HG03066 (cell line): ENCODE data around the gene NHSL2.
"Not testable (repeated sequence)": the region's sequence is repeated elsewhere in the genome, so short reads cannot be mapped to it uniquely, and the experiment has no call there.

ENCODE experiments used
- ATAC-seq: cut with Tn5 transposase; IDR thresholded peaks from one replicate; pipeline ENCODE4 v1.9.1; 2021; ENCODE audit warnings: low read depth; ENCODE audit not compliant: unreplicated experiment

NHSL2 gene

DNA sequence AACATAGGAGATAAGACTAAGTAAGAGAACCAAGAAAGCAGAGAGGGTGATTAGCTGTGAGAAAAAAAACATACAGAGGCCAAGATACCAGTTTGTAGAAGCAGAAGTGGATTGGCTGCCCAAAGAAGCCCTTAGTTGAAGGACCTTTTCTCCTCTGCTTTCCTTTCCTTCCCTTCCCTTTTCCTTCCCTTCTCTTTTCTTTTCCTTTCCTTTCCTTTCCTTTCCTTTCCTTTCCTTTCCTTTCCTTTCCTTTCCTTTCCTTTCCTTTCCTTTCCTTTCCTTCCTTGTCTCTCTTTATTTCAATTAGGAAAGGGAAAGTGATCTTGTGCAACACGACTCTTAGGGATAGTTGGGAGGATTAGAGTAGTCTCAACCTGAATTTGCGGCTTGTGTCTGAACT is 128.2 kb downstream of the NHSL2 start:
- no peak for ATAC-seq

DNA sequence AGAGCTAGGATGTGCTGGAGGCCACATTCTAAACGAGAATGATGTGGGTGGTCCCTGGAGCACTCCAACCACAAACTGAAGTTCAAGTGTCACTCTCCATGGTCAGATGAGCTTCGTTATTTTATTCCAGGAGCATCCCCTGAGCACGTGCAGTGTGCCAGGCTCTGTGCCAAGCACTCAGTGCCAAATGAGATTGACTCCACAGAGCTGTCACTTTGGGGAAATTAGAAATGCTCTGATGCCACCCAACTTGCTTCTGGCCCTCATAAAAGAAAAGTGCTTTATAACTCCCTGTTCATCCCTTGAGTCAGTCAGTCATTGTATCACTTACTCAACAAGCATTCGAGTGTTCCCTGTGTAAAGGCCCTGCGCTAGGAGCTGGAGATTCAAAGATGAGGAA is 129.9 kb downstream of the NHSL2 start:
- no peak for ATAC-seq

DNA sequence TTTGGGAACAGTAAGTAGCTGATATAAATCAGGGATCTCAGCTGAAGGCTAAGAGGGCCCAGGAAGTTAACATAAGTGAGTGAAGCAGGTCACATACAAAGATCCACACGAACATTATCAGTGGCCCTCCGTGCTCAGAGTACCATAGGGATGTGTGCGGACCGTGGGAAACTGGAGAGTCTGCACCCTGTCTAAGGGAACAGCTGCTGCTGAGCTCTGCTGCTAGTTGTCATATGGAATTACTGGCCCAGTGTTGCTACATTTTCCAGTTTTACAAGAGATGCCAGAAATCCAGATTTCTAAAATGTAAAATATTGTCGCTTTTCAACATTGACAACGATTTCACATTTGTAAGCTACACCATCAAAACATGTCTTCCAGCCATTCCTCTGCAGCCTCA is 130.5 kb downstream of the NHSL2 start:
- ATAC-seq = no peak

DNA sequence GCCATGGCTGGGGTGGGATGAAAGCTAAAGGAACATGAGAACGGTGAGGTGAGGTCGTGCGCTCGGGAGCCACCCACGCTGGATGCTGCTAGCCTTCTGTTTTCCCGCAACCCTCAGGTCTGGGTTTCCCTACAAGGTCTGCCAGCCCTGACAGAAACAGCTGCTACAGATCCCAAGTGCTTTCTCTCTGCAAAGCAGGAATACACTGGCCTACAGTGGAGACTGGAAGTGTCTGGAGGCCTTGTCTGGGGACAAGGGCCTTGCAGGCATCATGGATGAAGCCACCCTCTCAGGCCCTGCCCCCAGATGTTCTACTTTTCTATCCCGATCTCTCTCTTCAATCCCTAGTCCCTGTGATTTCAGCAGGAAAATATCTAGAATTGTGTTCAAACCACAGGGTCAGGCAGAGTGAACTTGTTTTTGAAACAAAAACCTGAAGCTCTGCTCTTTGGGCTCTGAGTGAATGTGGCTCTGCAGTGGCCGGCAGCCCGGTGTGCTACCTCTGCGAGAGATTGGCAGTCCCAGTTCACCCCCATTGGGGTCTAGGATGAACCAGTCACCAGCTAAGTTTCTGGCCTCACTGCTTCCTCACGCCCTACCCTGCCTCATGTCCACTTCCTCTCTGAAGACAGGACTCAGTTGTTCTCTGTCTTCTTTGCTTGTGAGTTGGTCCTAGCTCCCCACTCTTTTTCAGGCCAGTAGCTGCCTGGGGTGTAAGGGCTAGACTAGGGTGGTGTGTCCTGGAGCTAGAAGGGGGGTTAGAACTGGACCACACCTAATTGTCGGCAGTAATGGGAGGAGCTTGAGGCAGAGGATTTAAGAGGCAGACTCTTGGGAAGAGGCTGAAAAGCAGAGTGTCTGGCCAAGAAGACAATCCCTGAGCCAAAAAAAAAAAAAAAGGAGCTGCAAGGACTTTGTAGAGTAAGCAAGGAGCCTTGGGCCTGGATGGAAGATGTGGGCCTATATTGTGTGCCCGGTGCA is 131.5 kb downstream of the NHSL2 start:
- ATAC-seq = no peak

DNA sequence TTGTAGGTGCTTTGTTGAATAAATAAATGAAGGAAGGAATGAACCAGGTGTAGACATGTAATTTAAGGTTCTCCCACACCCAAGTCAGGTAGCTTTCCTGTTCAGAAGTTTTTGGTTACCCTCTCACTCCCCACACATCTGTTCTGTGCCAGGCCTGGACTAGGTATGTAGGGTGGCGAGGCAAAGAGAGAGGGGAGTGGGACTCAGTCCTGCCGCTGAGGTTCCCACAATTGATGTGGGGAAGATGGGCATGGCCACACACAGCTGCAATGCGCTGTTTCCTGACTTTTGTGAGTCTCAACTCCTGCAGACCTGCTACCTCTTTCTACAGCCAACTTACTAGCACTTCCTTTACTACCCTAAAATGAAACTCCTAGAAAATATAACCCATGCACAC is 132.2 kb downstream of the NHSL2 start:
- ATAC-seq = no peak

DNA sequence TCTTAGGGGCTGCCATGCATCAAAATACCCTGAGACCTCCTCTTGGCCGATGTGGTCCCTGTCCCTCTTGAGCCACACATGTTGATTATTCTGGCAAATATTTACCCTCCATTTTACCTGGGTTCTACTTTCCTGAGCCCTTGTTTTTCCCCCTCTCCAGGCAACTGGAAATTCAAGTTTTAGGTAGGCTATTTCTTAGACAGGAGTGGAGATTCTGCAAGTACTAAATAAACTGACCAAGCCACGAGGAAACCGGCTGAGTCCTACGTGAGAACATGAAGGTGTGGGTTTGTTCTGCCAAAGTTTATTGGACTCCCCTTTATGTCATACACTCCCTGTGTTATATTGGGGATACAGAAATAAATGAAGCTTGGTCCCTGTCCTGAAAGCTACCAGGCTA is 133.0 kb downstream of the NHSL2 start:
- ATAC-seq = no peak

DNA sequence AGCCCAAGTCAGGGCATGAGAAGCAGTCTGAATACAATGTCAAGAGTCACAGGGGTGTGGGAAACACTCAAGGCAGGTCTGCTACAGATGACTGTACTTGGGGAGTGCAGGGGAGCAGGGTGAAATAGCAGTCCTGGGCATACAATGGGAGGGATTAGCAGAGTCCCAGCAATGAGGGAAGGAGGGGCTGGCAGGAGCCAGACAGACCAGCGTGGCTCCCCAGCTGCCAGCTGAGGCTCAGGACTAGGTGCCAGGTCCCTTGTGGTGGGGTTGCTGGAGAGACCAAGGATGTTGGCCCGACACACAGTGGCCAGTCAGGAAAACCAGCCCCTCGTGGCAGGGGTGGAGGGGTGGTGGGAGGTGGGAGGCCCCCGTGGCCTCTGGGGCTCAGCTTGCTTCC is 134.5 kb downstream of the NHSL2 start:
- ATAC-seq = no peak

DNA sequence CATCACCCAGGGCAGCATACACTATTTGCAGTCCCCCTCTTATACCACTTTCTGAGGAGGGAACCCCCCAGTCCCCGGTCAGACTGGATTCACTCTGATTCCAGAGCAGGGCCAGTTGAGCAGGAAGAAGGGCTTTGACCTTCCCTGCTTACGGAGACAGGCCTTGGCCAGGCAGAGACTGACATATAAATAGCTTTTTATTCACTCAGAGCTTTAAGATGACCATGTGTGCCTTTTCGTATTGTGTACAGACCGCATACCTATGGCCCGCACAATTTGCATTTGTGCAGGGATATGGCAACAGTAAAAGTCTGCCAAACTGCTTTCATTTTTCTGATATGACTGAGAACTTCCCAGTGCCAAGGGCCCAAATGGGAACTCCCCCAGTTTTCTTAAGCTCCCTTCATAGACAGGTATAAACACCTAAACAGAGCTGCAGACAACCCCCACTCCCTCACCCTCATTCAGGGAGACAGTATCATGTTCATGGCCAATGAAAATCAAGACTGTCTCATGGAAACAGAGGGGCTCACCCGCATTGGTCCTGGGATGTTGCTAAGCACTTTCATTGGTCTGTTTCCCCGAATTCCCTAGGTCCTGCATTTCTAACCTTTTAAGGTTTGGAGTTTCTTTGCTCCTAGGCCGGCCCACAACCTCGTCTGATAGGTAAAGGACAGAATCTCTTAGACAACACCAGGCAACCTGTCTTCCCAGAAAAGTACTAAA is 135.1 kb downstream of the NHSL2 start:
- ATAC-seq = no peak

DNA sequence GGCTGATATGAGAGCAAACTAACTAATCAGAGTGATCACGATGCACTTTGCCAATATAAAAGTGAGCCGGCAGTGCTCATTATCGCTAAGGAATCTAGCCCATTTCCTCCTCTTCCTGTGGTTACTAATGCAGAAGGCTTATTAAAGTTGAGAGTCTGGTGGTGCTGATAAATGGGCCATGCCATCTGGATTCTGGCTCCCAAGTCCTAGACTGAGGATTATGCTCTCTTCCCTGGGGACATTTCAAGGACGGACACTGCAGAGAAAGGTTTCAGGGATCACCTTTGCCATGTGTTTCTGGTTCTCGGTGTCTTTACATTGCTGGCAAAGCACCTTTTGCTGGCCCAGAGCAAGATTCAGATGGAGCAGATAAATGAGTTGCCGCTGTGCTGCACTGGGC is 135.8 kb downstream of the NHSL2 start:
- ATAC-seq = no peak

DNA sequence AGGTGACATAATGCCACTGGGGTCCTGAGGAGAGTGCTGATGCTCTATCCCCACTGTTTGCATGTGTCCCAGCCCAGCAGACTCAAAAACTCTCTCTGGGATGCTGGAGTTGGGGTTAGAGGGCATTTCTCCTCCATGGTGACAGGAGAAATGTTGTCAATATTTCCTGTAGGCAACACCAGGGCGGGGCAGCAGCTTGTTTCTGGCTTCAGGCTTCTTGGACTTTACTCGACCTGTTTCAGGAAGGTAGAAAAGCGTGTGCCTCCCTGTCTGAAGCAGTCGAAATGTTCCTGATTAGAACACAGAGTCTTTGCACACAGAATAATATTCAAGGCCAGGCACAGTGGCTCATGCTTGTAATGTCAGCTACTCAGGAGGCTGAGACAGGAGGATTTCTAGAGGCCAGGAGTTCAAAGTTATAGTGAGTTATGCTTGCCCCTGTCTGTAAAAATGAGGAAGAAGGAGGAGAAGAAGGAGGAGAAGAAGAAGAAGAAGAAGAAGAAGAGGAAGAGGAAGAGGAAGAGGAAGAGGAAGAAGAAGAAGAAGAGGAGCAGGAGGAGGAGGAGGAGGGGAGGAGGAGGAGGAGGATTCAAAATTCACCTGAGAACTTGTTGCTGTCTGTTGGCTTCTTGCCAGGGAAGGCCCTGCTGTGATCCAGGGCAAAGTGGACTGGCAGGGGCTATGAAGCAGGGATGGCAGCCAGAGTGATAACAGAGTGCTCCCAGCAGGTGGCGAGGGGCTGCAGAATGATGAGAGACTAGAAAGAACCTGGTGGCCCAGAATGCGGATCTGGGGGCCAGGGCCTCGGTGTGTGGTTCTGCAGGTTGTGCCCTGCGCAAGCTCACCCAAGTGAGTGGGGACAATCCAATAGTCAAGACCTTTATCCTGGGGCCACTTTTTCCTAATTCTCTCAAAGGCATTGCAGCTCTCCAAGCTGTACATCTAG is 138.1 kb downstream of the NHSL2 start:
- no peak for ATAC-seq

DNA sequence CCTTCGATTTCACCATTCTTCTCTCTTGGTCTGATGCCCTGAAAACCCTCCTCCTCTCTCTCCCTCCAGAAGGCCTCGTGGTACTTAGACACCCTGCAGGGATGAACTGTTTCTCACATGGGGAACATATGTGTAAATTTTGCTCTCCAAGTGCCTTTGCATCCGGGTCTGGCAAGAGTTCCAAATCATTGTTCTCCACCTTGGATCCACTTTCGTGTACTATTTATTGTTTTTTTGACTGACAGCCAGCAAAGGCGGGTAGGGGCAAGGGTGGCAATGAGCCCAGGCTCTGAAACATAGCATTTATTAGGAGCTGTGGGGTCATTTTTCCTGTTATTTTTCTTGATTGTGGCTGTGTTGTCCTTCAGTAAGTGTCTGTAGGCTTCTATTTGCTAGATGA is 139.4 kb downstream of the NHSL2 start:
- ATAC-seq = no peak

DNA sequence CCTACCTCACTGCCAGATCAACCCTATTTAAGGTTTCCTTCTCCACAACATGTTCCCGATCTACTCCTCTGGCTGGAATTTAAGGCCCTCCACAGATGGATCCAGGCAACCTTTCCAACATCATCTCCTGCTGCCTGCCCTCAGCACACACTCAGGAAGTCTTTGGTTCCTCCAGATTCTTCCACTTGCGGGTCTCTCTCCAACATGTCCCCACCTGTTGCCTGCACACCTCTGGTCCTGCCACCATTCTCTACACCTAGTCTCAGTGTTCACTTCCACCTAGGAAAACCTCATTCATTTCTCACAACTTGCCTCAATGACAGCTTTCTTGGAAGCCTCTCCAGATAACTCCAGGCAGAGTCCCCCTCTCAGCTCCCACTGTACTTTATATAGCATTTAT is 140.9 kb downstream of the NHSL2 start:
- no peak for ATAC-seq

DNA sequence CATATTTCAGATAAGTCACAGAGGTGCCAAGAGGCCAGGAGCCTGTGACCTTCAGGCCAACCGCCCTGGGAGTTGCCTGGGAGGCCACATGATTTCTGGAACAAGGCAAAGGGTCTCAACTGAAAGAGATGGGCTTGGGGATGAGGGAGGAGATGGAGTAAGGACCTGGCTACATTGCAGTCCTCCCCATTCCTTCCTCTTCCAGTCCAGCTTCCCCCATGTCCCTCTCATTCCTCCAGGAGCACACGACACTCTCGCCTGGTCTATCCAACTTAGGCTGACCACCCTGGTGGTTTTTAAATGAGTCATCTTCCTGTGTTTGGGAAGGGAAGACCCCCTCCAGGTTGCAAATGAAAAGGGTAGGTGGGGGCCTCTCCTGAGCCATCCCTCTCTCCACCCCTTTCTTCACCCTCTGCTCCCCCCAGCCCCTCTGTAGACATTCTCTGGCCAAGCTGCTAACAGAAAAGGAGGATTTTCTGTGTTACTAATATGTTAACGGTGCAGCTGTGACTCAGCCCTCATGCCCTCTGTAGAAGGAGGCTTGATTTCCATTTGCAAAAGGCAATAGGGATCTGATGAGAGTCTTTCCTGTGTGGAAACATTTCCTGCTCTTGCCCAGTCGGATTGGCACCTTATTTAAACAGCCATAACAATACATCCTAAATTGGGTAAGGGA is 141.9 kb downstream of the NHSL2 start:
- ATAC-seq = no peak

DNA sequence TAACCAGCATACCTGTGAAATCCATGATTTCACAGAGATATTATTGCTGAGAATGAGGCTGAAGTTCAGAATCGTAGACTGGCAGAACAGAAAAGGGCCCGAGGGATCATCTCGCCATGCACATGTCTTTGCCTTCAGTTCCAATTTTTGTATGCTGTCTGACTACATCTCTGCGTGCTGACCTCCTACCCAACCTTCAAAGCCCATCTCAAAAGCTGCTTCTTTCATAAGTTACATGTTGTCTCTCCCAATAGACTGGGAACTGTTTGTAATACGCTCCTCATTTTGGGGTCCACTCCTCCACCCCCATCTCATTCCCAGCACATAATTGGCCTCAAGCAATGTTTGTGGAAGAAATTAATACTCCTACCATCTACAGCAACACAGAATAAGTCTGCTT is 142.9 kb downstream of the NHSL2 start:
- no peak for ATAC-seq

DNA sequence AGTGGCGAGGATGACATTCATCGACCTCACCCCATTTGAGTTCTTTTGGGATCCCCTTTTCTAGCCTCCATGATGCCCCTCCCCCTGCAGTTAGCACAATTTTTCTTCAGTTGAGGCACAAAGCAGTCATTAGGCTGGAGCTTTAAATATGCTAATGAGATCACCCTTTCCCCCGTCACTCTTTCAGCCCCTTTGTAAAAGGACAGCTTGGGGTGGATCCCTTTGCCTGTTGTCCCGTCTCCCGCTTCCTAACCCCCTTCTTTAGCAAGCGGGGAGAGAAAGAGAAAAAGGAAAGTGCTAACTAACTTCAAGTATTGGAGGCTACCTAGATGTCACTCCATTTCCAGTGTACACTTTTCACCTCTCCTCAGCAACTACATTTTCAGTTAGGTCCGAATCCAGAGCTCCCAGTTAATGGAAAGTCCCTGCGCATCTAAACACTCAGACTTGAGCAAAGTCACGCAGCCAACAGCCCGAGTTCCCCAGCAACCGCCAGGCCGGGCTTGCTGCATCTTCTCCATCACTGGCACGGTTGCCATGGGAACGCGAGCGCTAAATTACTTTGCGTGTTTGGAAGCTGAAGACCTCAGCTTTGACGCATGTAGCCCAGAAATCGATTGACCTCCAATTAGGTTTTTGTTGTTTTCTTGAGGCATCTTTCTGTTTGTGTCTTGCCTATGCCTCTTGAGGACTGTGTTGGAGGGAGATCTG is 144.3 kb downstream of the NHSL2 start:
- ATAC-seq = no peak

DNA sequence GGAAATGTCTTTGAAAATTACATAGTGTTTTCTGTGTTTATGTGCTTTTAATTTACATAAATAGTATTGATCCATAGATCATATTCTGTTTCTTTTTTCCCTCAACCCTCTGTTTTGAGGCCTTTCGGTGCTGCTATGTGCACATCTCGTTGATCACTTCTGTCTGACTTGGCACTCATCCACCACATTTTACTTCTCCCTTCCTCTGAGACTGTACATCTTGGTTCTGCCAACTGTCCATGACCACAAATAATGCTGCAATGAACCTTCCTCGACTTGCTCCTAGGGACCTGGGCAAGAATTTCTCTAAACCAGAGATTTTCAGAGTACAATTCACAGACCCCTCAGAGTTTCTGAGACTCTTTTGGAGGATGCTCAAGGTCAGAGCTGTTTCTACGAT is 146.7 kb downstream of the NHSL2 start:
- no peak for ATAC-seq

DNA sequence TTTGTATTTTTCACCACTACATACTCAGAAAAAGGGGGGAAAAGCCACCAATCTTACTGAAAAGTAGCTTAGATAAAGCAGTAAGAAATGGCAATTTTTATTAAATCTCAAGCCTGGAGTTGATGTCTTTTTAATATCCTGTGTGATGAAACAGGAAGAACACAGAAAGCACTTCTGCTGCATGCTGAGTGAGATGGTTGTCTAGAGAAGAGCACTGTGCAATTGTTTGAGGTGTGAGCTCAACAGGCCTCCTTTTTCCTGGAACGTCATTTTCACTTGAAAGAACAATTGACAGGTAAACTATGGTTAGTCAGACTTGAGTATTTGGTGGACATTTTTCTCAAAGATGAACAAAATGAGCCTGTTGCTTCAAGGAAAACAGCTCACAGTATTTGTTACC is 147.2 kb downstream of the NHSL2 start:
- no peak for ATAC-seq

DNA sequence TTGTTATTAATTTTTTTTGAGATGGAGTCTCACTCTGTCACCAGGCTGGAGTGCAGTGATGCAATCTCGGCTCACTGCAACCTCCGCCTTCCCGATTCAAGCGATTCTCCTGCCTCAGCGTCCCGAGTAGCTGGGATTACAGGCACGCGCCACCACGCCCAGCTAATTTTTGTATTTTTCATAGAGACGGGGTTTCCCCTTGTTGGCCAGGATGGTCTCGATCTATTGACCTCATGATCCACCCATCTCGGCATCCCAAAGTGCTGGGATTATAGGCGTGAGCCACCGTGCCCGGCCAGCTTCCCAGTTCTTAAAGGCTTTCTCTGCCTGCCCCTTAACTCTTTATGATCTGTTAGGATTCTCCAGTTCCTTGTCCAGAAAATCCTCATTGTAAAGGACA is 147.7 kb downstream of the NHSL2 start:
- ATAC-seq = not testable (repeated sequence)

DNA sequence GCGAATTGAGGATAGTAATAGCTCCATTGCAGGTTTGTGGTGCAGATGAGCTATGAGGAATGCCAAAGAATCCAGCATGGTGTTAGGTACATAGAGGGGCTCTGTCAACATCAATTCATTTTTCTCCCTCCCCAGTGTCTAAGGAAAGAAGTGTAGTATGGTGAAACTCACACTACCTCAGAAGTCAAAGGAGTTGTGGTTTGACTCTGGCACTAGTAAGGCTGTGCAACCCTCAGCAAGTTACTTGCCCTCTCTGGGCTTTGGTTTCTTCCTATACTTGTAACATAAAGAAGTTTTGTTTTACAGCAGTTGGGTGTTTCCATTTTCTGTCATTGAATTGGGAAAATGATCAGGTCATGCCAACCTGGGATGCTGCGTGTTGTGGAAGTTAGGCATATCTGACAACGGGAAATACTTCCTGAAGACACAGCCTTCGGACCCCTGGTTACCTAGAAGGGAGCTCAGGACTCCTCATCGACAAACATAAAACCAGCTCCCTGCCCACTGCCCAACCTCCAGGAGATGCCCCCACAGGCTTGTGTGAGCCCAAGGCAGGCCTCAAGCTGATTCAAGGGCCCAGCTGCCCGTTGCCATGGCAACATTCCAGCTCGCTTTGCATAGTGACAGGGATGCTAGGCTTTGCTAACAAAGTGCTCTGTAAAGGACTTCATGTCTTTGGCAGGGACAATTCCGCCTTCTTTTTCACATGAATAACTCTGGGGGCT is 149.7 kb downstream of the NHSL2 start:
- no peak for ATAC-seq
